T-helper 22 cell (primary cell): ENCODE results near the gene USP5.

Source experiments
- DNase-seq: peaks from one replicate; pipeline ENCODE4 v3.0.0-alpha.2; 2020; ENCODE audit warnings: low read depth

USP5 gene

DNA sequence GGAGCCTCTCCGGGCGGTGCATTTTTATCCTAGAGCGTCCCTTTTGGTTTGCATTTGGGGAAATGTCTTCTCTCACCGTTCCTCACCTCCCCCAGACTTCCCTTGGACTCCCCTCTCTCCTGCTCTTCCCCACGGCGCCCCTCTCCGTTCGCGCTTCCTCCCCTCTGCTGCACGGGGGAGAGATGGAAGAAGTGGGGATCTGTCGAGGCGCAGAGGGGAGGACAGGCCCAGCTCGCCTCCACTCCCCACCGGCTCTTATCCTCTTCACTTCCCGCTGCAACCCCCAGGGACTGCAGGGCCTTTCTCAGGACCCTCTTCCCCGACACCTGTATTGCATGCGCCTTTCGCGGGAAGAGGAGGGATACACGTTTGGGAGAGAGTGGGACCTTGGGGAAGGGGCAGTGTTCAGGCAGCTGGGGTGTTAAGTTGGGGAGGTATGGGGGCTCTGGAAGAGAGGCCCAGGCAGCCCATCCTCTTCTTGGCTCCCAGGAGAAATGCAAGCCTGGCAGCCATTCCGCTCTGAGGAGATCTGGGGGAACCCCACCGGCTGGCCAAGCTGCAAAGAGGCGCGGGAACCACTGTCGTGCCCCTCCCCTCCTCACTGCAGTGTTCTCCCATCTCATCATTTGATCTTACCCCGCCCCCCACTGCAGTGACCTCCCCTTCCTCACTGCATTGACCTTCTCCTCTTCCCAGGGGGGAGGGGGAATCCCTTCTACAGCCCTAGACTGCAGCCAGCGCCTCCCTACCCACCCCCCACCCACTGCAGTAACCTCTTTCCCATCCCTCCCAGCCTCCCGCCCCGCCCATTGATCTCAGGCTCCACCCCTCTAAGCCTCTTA is 63.2 kb downstream of the USP5 start:
- no peak for DNase-seq

- DNase-seq = no peak
These were observed 63.9 kb downstream of the USP5 start for GRCh38 chr12:6915789-6916285.
